PC-9 (cell line): ENCODE data around the gene CCDC78. TPM values are rescaled to one million over a fixed set of nuclear protein-coding genes. Genes with fewer than 3 reads are reported as not detected.

Experiments used
- BruUV-seq: library from RNA; stranded (reverse); fragments of 400-500 nt; replicated peaks from 2 replicates; lab custom pipeline; 2021; lab: Mats Ljungman, UMichigan
- CTCF ChIA-PET: fragments of 300-600 bp; sonication (Branson Sonifier 250); formaldehyde crosslinking; loops from one replicate; lab custom pipeline; 2022; ENCODE audit warnings: antibody characterized with exemption; lab: Charles Lee
- POLR2A ChIA-PET: fragments of 300-600 bp; sonication (Branson Sonifier 250); formaldehyde crosslinking; loops from one replicate; lab custom pipeline; 2022; ENCODE audit warnings: antibody characterized with exemption; ENCODE audit not compliant: unreplicated experiment; lab: Charles Lee
- DNase-seq, 2 experiments: peaks; one replicate each; pipeline versions ENCODE4 v3.0.0 to v3.0.0-alpha.2; 2015 to 2022; ENCODE audit warnings: mixed read lengths in 1 of 2
- H2AFZ ChIP-seq: fragments of 200-600 bp; sonication (generic); 2 replicates; pipeline ENCODE4 v1.8.1; 2017; ENCODE audit warnings: antibody characterized with exemption
- H3F3A ChIP-seq: fragments of 200-600 bp; sonication (generic); 2 replicates; pipeline ENCODE4 v1.8.1; 2017; ENCODE audit warnings: antibody characterized with exemption, mild to moderate bottlenecking, low read depth; ENCODE audit not compliant: insufficient read depth
- H3K27ac ChIP-seq: fragments of 200-600 bp; sonication (generic); 2 replicates; pipeline ENCODE4 v1.6.1; 2016; ENCODE audit warnings: mixed run types
- H3K27me3 ChIP-seq: fragments of 200-600 bp; sonication (generic); 2 replicates; pipeline ENCODE4 v1.6.1; 2016; ENCODE audit warnings: low read depth, mixed run types; ENCODE audit not compliant: insufficient read depth
- H3K36me3 ChIP-seq: fragments of 200-600 bp; sonication (generic); 2 replicates; pipeline ENCODE4 v1.6.1; 2016; ENCODE audit warnings: low read depth, mixed run types
- H3K4me1 ChIP-seq: fragments of 200-600 bp; sonication (generic); replicated peaks from 2 replicates; pipeline ENCODE4 v1.6.1; 2016; ENCODE audit warnings: mixed run types; ENCODE audit not compliant: insufficient read depth
- H3K4me2 ChIP-seq: fragments of 200-600 bp; sonication (generic); 2 replicates; pipeline ENCODE4 v1.6.1; 2017; ENCODE audit warnings: mixed run types
- H3K4me3 ChIP-seq: fragments of 200-600 bp; sonication (generic); 2 replicates; pipeline ENCODE4 v1.6.1; 2016; ENCODE audit warnings: mixed run types
- H3K79me2 ChIP-seq: fragments of 200-600 bp; sonication (generic); 2 replicates; pipeline ENCODE4 v1.6.1; 2017; ENCODE audit warnings: low read depth, mixed run types
- H3K9me2 ChIP-seq: fragments of 200-600 bp; sonication (generic); 2 replicates; pipeline ENCODE4 v1.8.1; 2017; ENCODE audit warnings: mild to moderate bottlenecking; ENCODE audit not compliant: insufficient read depth
- H3K9me3 ChIP-seq: fragments of 200-600 bp; sonication (generic); 2 replicates; pipeline ENCODE4 v1.8.1; 2016; ENCODE audit warnings: low read depth; ENCODE audit not compliant: insufficient read depth
- H4K20me1 ChIP-seq: fragments of 200-600 bp; sonication (generic); 2 replicates; pipeline ENCODE4 v1.8.1; 2017; ENCODE audit not compliant: insufficient read depth
- CTCF ChIP-seq: fragments of 200-600 bp; sonication (generic); conservative IDR thresholded peaks from 2 replicates; pipeline ENCODE4 v1.6.1; 2017; ENCODE audit warnings: mixed run types, antibody characterized with exemption, mild to moderate bottlenecking, moderate library complexity
- EZH2 ChIP-seq: fragments of 200-600 bp; sonication (generic); IDR thresholded peaks from 2 replicates; pipeline ENCODE4 v1.8.0; 2017; ENCODE audit warnings: antibody characterized with exemption, low read depth
- intact Hi-C: fragments of 100-400 bp; cut with micrococcal nuclease; formaldehyde crosslinking; loops from one replicate; pipeline ENCODE4 v1.10.0; 2022; ENCODE audit not compliant: unreplicated experiment
- total RNA-seq: library from RNA; stranded (reverse); gene quantifications from 2 replicates; pipeline ENCODE4 v1.2.3, GENCODE V29; 2021

CCDC78 gene
- total RNA-seq, 1 experiment from 2014 or later: 4.2 TPM

DNA sequence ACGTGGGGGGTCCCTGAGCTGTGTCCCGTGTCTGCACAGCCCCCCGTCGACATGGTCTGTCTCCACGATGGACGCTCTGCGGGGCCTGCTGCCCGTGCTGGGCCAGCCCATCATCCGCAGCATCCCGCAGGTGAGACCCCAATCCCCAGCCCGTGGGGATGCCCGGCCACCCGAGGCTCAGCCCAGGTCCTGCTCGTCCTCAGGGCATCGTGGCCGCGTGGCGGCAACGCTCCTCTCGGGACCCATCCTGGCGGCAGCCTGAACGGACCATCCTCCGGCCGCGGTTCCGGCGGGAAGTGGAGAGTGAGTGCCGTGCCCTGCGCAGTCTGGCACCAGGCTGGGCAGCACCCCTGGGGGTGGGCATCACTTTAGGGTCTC lies 39.2 kb upstream of the CCDC78 start:
- Histone ChIP-seq H3K36me3 (no peaks in the 10 kb centered on the region), H3K27ac (no peak overlapping the region), H3F3A (peaks cover 4% of the 10 kb centered on the region; the same call in 1 of the 2 replicates), H4K20me1 (no peaks in the 10 kb centered on the region), H3K79me2 (no peaks in the 10 kb centered on the region), H3K9me2 (no peaks in the 10 kb centered on the region), H3K9me3 (no peaks in the 10 kb centered on the region), H2AFZ (no peak overlapping the region), H3K4me2 (no peak overlapping the region), H3K27me3 (no peaks in the 10 kb centered on the region), H3K4me3 (no peak overlapping the region), H3K4me1 (peaks cover 11% of the 10 kb centered on the region)
- POLR2A ChIA-PET: no interaction called here
- TF ChIP-seq EZH2 (no peak), CTCF (no peak)
- intact Hi-C loops: no loop called here
- CTCF ChIA-PET: no interaction called here
- BruUV-seq: no TSS peak
- DNase-seq: no peak

DNA sequence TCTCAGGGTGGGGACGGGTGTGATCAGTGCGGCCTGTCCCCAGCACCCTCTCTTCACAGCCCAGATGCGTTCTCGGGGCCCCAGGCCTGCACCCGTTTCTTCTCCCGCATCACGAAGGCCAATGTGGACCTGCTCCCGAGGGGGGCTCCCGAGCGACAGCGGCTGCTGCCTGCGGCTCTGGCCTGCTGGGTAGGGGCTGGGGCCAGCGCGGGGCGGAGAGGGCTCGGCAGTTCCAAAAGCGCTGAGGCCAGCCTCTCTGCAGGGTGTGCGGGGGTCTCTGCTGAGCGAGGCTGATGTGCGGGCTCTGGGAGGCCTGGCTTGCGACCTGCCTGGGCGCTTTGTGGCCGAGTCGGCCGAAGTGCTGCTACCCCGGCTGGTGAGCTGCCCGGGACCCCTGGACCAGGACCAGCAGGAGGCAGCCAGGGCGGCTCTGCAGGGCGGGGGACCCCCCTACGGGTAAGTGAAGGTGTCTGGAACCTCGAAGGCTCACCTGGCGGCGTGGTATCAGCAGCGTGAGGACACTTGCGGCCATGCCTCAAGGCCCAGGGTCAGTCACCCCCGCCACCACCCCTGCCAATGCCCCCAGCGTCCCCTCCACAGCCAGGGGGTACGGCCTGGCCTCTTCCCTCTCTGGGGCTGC lies 38.7 kb upstream of the CCDC78 start:
- no TSS peak for BruUV-seq
- DNase-seq: no peak
- Histone ChIP-seq H3K9me3 (no peaks in the 10 kb centered on the region), H3K9me2 (no peaks in the 10 kb centered on the region), H3K36me3 (no peaks in the 10 kb centered on the region), H3K27ac (no peak overlapping the region), H3K4me3 (no peak overlapping the region), H2AFZ (no peak overlapping the region), H3K79me2 (no peaks in the 10 kb centered on the region), H3K27me3 (no peaks in the 10 kb centered on the region), H3K4me1 (peaks cover 16% of the 10 kb centered on the region), H3F3A (peaks cover 4% of the 10 kb centered on the region; the same call in 1 of the 2 replicates), H4K20me1 (no peaks in the 10 kb centered on the region), H3K4me2 (no peak overlapping the region)
- CTCF ChIA-PET: no interaction called here
- no peak for TF ChIP-seq CTCF
- no peak for TF ChIP-seq EZH2
- POLR2A ChIA-PET: no interaction called here
- intact Hi-C loops: no loop called here

DNA sequence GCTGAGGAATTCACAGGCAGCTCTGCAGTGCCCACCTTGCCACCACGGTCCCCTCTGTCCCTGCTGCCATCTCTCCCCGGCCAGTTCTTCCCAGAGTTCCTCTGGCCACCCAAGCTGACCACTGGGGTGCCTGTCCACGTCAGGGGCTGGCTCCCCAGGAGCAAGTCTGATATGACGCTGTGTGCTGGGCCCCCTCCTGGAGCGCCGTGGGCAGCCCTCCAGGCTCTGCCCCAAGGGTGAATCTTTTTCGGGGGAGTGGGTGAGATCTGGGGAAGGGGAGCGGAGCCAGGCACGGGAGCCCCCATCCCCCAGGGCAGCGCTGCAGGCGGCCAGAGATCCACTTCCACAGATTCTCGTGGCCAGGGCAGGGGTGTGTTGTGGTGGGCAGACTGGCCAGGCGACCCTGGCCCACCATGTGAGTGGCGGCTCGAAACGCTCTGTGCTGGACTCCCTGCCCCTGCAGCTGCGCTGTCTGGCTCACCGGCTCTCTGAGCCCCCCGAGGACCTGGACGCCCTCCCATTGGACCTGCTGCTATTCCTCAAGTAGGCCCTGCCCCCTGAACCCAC lies 38.0 kb upstream of the CCDC78 start:
- no peaks in the 10 kb centered on the region for H4K20me1 ChIP-seq
- TF ChIP-seq CTCF (no peak), EZH2 (no peak)
- H3F3A ChIP-seq: peaks cover 4% of the 10 kb centered on the region; the same call in 1 of the 2 replicates
- no peak overlapping the region for H2AFZ ChIP-seq
- H3K4me3 ChIP-seq: no peak overlapping the region
- no peak overlapping the region for H3K4me2 ChIP-seq
- no peak for DNase-seq
- ChIA-PET POLR2A (no interaction called here), CTCF (no interaction called here)
- H3K9me2 ChIP-seq: no peaks in the 10 kb centered on the region
- no peaks in the 10 kb centered on the region for H3K9me3 ChIP-seq
- no peaks in the 10 kb centered on the region for H3K79me2 ChIP-seq
- no peaks in the 10 kb centered on the region for H3K27me3 ChIP-seq
- peaks cover 16% of the 10 kb centered on the region for H3K4me1 ChIP-seq
- no TSS peak for BruUV-seq
- intact Hi-C loops: no loop called here
- no peaks in the 10 kb centered on the region for H3K36me3 ChIP-seq
- H3K27ac ChIP-seq: no peak overlapping the region
